DMS53 treated with DMSO at 0.1 percent for 48 hours (cell line): Measurements from ENCODE around the gene MST1.

Experiments
- DNase-seq: peaks from one replicate; lab custom pipeline; 2025; ENCODE audit not compliant: unreplicated experiment; lab: John Stamatoyannopoulos, UW

The MST1 gene

DNA sequence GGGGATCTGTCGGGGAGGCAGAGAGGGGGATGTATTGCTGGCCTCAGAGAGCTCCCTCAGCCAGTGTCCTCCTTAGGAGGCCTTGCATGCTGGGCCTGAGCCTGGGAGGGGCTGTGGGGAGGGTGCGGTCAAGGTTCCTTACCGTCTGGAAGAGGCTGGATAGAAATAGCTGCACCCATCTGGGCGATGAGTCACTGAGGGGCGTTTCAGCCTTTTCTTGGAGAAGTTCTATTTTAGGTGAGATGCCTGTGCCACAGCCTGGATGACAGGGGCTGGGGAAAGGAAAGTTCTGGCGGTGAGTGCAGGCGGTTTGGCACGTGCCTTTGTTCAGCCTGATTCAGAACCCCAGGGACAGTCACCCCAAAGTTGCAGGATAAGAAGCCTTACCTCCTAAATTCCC, 50.8 kb downstream of the MST1 start:
- DNase-seq, result no peak

DNA sequence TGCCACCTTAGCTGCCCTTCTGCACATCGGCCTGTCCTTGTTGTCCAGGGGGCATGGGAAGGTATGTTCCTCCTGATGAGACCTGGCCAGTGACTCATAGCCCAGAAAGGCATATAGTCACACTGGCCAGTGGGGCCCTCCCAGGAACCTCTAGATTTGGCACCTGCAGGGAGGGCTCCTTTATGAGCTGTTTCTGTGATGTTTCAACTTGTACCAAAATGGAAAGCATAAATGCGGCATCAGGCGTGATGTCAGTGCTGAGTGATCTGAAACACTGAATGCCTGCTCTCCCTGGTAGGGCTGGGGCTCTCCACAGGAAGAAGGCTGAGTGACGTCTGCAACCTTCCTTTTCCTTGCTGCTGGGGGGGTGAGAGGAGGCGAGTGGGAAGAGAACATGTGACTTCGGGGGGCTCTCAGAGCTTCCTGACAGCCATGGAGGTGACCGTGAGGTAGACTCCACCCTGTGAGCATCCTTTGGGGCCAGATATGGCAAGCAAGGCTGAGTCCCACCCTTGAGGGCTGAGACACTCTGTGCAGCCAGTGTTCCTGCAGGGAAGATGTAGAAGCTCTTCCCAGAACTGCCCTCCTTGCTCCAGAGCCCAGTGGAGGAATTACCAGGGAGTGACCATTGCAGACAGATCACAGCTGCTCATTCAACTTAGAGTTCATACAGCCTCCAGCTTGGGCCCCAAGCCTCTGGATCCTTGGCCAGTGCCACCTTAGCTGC, 52.2 kb downstream of the MST1 start:
- no peak for DNase-seq

DNA sequence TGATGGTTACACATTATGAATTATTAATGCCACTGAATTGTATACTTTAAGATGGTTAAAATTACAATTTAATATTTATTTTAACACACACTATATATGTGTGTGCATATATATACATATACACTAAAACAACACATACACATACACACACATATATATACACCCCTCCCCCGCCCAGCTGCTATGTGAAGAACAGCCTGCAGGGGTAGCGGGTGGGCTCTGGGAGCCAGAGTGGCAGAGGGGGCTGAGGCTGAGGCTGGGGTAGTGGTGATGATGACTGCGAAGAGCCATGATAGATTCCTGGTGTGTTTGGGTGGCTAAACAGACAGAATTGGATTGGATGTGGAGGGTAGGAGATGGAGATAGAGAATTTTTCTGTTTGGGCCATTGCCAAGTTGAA, 54.5 kb downstream of the MST1 start:
- DNase-seq, result no peak
